H9 (cell line): ENCODE data around the gene DAPK1. TPM values are rescaled to one million over a fixed set of nuclear protein-coding genes. Genes with fewer than 3 reads are reported as not detected.

Experiments
- DNase-seq: peaks from one replicate; pipeline ENCODE4 v3.0.0-alpha.2; 2017
- H2AFZ ChIP-seq: one replicate; pipeline ENCODE4 v1.6.1; 2013; ENCODE audit warnings: mild to moderate bottlenecking, low read length, control low read depth, moderate library complexity
- H2AK5ac ChIP-seq: 2 replicates; pipeline ENCODE4 v1.6.1; 2013; ENCODE audit warnings: low read length, control low read depth, mixed read lengths; ENCODE audit not compliant: insufficient read length
- H2BK120ac ChIP-seq: one replicate; pipeline ENCODE4 v1.6.1; 2013; ENCODE audit warnings: low read depth, mild to moderate bottlenecking, low read length, control low read depth, inconsistent platforms; ENCODE audit not compliant: poor library complexity, severe bottlenecking
- H2BK12ac ChIP-seq: 2 replicates; pipeline ENCODE4 v1.6.1; 2013; ENCODE audit warnings: low read length, control low read depth, mixed read lengths, low read depth; ENCODE audit not compliant: insufficient read length
- H2BK15ac ChIP-seq: 2 replicates; pipeline ENCODE4 v1.6.1; 2013; ENCODE audit warnings: low read depth, low read length, control low read depth
- H2BK20ac ChIP-seq: one replicate; pipeline ENCODE4 v1.6.1; 2013; ENCODE audit warnings: low read depth, mild to moderate bottlenecking, low read length, control low read depth, inconsistent platforms; ENCODE audit not compliant: poor library complexity, severe bottlenecking
- H2BK5ac ChIP-seq: 2 replicates; pipeline ENCODE4 v1.6.1; 2013; ENCODE audit warnings: low read length, control low read depth, mixed read lengths; ENCODE audit not compliant: insufficient read length
- H3K14ac ChIP-seq: 2 replicates; pipeline ENCODE4 v1.6.1; 2013; ENCODE audit warnings: low read length, control low read depth; ENCODE audit not compliant: insufficient read depth
- H3K18ac ChIP-seq: 2 replicates; pipeline ENCODE4 v1.6.1; 2013; ENCODE audit warnings: low read depth, mild to moderate bottlenecking, mixed read lengths, low read length, control low read depth; ENCODE audit not compliant: insufficient read length
- H3K23ac ChIP-seq: 2 replicates; pipeline ENCODE4 v1.6.1; 2013; ENCODE audit warnings: low read length, control low read depth, mixed read lengths, low read depth; ENCODE audit not compliant: insufficient read length
- H3K23me2 ChIP-seq: 2 replicates; pipeline ENCODE4 v1.6.1; 2013; ENCODE audit warnings: low read depth, mild to moderate bottlenecking, mixed read lengths, low read length, control low read depth; ENCODE audit not compliant: insufficient read length, poor library complexity, severe bottlenecking
- H3K27ac ChIP-seq: 2 replicates; pipeline ENCODE4 v1.5.1; 2013; ENCODE audit warnings: low read length, control low read depth, mixed read lengths, low read depth; ENCODE audit not compliant: insufficient read length
- H3K27me3 ChIP-seq: 2 replicates; pipeline ENCODE4 v1.6.1; 2013; ENCODE audit warnings: low read length, control low read depth, inconsistent platforms; ENCODE audit not compliant: insufficient read depth
- H3K4ac ChIP-seq: 2 replicates; pipeline ENCODE4 v1.6.1; 2013; ENCODE audit warnings: low read depth, mild to moderate bottlenecking, control low read depth, inconsistent platforms, low read length, moderate library complexity
- H3K4me1 ChIP-seq: 2 replicates; pipeline ENCODE4 v1.6.1; 2013; ENCODE audit warnings: low read length, control low read depth, inconsistent platforms; ENCODE audit not compliant: insufficient read depth
- H3K4me2 ChIP-seq: 2 replicates; pipeline ENCODE4 v1.6.1; 2013; ENCODE audit warnings: low read length, control low read depth, mixed read lengths; ENCODE audit not compliant: insufficient read length, insufficient read depth
- H3K56ac ChIP-seq: 2 replicates; pipeline ENCODE4 v1.6.1; 2013; ENCODE audit warnings: low read depth, mild to moderate bottlenecking, mixed read lengths, low read length, control low read depth; ENCODE audit not compliant: insufficient read length
- H3K79me1 ChIP-seq: 2 replicates; pipeline ENCODE4 v1.6.1; 2013; ENCODE audit warnings: low read depth, mild to moderate bottlenecking, moderate library complexity, low read length, control low read depth, inconsistent platforms; ENCODE audit not compliant: insufficient read depth, poor library complexity, severe bottlenecking
- H3K79me2 ChIP-seq: 2 replicates; pipeline ENCODE4 v1.6.1; 2013; ENCODE audit warnings: low read length, control low read depth, inconsistent platforms; ENCODE audit not compliant: insufficient read depth
- H3K9ac ChIP-seq: 2 replicates; pipeline ENCODE4 v1.6.1; 2013; ENCODE audit warnings: low read length, control low read depth, mixed read lengths; ENCODE audit not compliant: insufficient read length; ENCODE audit errors: extremely low read depth
- H3K9me3 ChIP-seq: one replicate; pipeline ENCODE4 v1.6.1; 2013; ENCODE audit warnings: low read depth, low read length, inconsistent platforms; ENCODE audit not compliant: control insufficient read depth
- H3T11ph ChIP-seq: one replicate; pipeline ENCODE4 v1.6.1; 2013; ENCODE audit warnings: mild to moderate bottlenecking, low read length, control low read depth, inconsistent platforms
- H4K20me1 ChIP-seq: one replicate; pipeline ENCODE4 v1.6.1; 2013; ENCODE audit not compliant: control insufficient read depth, insufficient read length, insufficient read depth
- H4K5ac ChIP-seq: 2 replicates; pipeline ENCODE4 v1.6.1; 2013; ENCODE audit warnings: low read depth, mild to moderate bottlenecking, mixed read lengths, low read length, control low read depth; ENCODE audit not compliant: insufficient read length
- H4K8ac ChIP-seq: replicated peaks from 2 replicates; pipeline ENCODE4 v1.6.1; 2013; ENCODE audit warnings: low read length, control low read depth, mixed read lengths, low read depth; ENCODE audit not compliant: insufficient read length
- H4K91ac ChIP-seq: 2 replicates; pipeline ENCODE4 v1.6.1; 2013; ENCODE audit warnings: low read depth, mild to moderate bottlenecking, moderate library complexity, mixed read lengths, low read length, control low read depth; ENCODE audit not compliant: insufficient read length
- H3K27ac Mint-ChIP-seq, 3 experiments: 2 replicates in 2 of 3; 3 replicates in 1 of 3; pipeline ENCODE4 v1.8.0; 2020 to 2021; ENCODE audit warnings: mixed read lengths in 3 of 3, mild to moderate bottlenecking in 1 of 3, moderate library complexity in 1 of 3
- H3K27me3 Mint-ChIP-seq: 2 replicates; pipeline ENCODE4 v1.8.0; 2021; ENCODE audit warnings: low read depth, mild to moderate bottlenecking, moderate library complexity, mixed read lengths
- H3K36me3 Mint-ChIP-seq, 3 experiments: 2 replicates in 2 of 3; 3 replicates in 1 of 3; pipeline ENCODE4 v1.8.0; 2020 to 2021; ENCODE audit warnings: low read depth in 3 of 3, mixed read lengths in 3 of 3; ENCODE audit not compliant: insufficient read depth in 1 of 3
- H3K4me1 Mint-ChIP-seq, 2 experiments: 2 replicates each; pipeline ENCODE4 v1.8.0; 2020; ENCODE audit warnings: mixed read lengths in 2 of 2
- H3K4me3 Mint-ChIP-seq, 2 experiments: 2 replicates in 1 of 2; 3 replicates in 1 of 2; pipeline ENCODE4 v1.8.0; 2020 to 2021; ENCODE audit warnings: mild to moderate bottlenecking in 2 of 2, mixed read lengths in 2 of 2, moderate library complexity in 1 of 2
- H3K9me3 Mint-ChIP-seq, 2 experiments: 2 replicates in 1 of 2; 3 replicates in 1 of 2; pipeline ENCODE4 v1.8.0; 2020; ENCODE audit warnings: mild to moderate bottlenecking in 2 of 2, mixed read lengths in 2 of 2, moderate library complexity in 1 of 2
- WGBS: extraction: QIAGEN DNeasy Blood & Tissue Kit; methylation state at CpG from one replicate; pipeline ENCODE4 v1.1.7; 2013; ENCODE audit warnings: missing lambda C conversion rate, low lambda C conversion rate, mixed read lengths; ENCODE audit not compliant: insufficient read length; ENCODE audit errors: extremely low coverage; 5-methylcytosine and 5-hydroxymethylcytosine counted together
- total RNA-seq: library from RNA; stranded (reverse); gene quantifications from 2 replicates; pipeline ENCODE4 v1.2.1, GENCODE V29; 2021
- TF ChIP-seq, protein P1 (sequence below): fragments of 200-600 bp; sonication (generic); conservative IDR thresholded peaks from 3 replicates; pipeline ENCODE4 v1.8.0; 2021; ENCODE audit warnings: antibody characterized with exemption, mild to moderate bottlenecking

DAPK1 gene
- total RNA-seq, 1 experiment from 2014 or later: 79.4 TPM

DNA sequence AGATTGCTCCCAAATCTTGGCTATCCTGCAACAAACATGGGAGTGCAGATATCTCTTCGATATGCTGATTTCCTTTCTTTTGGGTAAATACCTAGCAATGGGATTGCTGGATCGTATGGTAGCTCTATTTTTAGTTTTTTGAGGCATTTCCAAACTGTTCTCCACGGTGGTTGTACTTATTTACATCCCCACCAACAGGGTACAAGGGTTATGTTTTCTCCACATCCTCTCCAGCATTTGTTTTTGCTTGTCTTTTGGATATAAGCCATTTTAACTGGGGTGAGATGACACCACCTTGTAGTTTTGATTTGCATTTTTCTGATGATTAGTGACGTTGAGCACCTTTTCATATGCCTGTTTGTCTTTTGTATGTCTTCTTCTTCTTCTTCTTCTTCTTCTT, 248.5 kb downstream of the DAPK1 start:
- no peaks in the 10 kb centered on the region for H3K23me2 ChIP-seq
- H3K9me3 Mint-ChIP-seq: peaks cover 9 to 14% of the 10 kb centered on the region in 2 experiments

More for the DNA sequence above, 248.5 kb downstream of the DAPK1 start:
- H3K79me1 ChIP-seq: no peaks in the 10 kb centered on the region
- H3K4me2 ChIP-seq: no peak overlapping the region
- H3K4me3 Mint-ChIP-seq: no peak overlapping the region
- H3K27me3 ChIP-seq: no peaks in the 10 kb centered on the region
- H3K9ac ChIP-seq: no peak overlapping the region
- H4K5ac ChIP-seq: no peak overlapping the region
- no peak overlapping the region for H3K27ac Mint-ChIP-seq
- H3K27me3 Mint-ChIP-seq: no peaks in the 10 kb centered on the region; the same call in 1 of the 2 replicates
- H4K8ac ChIP-seq: no peak overlapping the region
- no peak overlapping the region for H2BK20ac ChIP-seq
- H3K36me3 Mint-ChIP-seq: peaks cover 2 to 4% (median 4%) of the 10 kb centered on the region in 3 experiments; a peak in 3 of 7 replicates
- no peak overlapping the region for H3T11ph ChIP-seq
- no peak overlapping the region for H2AFZ ChIP-seq
- H2AK5ac ChIP-seq: no peak overlapping the region
- H2BK15ac ChIP-seq: no peak overlapping the region
- WGBS: no CpG with 5 or more reads among the region's 4 CpGs
- no peak overlapping the region for H3K27ac ChIP-seq
- H4K20me1 ChIP-seq: no peaks in the 10 kb centered on the region
- no peak overlapping the region for H3K14ac ChIP-seq
- no peak overlapping the region for H2BK120ac ChIP-seq
- TF ChIP-seq, protein P1, sequence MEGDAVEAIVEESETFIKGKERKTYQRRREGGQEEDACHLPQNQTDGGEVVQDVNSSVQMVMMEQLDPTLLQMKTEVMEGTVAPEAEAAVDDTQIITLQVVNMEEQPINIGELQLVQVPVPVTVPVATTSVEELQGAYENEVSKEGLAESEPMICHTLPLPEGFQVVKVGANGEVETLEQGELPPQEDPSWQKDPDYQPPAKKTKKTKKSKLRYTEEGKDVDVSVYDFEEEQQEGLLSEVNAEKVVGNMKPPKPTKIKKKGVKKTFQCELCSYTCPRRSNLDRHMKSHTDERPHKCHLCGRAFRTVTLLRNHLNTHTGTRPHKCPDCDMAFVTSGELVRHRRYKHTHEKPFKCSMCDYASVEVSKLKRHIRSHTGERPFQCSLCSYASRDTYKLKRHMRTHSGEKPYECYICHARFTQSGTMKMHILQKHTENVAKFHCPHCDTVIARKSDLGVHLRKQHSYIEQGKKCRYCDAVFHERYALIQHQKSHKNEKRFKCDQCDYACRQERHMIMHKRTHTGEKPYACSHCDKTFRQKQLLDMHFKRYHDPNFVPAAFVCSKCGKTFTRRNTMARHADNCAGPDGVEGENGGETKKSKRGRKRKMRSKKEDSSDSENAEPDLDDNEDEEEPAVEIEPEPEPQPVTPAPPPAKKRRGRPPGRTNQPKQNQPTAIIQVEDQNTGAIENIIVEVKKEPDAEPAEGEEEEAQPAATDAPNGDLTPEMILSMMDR: no peak
- no peaks in the 10 kb centered on the region for H3K9me3 ChIP-seq
- no peak overlapping the region for H4K91ac ChIP-seq
- H3K4me1 ChIP-seq: no peaks in the 10 kb centered on the region; the same call in 1 of the 2 replicates
- peaks cover 5 to 7% of the 10 kb centered on the region in 2 experiments for H3K4me1 Mint-ChIP-seq
- no peak overlapping the region for H3K18ac ChIP-seq
- H3K79me2 ChIP-seq: no peaks in the 10 kb centered on the region
- DNase-seq: no peak
- no peak overlapping the region for H2BK12ac ChIP-seq
- H3K4ac ChIP-seq: no peak overlapping the region
- H3K56ac ChIP-seq: no peak overlapping the region
- no peak overlapping the region for H3K23ac ChIP-seq
- no peak overlapping the region for H2BK5ac ChIP-seq
